IMR-90 (cell line): ENCODE data around the gene RB1. TPM values are rescaled to one million over a fixed set of nuclear protein-coding genes. Genes with fewer than 3 reads are reported as not detected.
A peak's percentile ranks its signal among the peaks of the same experiment; 100 is the strongest.

Experiments
- ATAC-seq: fragments of 200-7000 bp; cut with Tn5 transposase; 2 replicates; pipeline ENCODE4 v1.9.1; 2020; ENCODE audit warnings: low read depth, mild to moderate bottlenecking, moderate library complexity
- BruUV-seq: library from RNA; stranded (reverse); fragments of 400-500 nt; replicated peaks from 2 replicates; lab custom pipeline; 2021; lab: Mats Ljungman, UMichigan
- CTCF ChIA-PET: fragments of 300-600 bp; formaldehyde crosslinking; extraction: SDS; loops from one replicate; lab custom pipeline; 2021; ENCODE audit warnings: antibody characterized with exemption; lab: Yijun Ruan, JAX
- POLR2A ChIA-PET: fragments of 300-600 bp; sonication (Branson Sonifier 250); formaldehyde crosslinking; loops from one replicate; lab custom pipeline; 2022; ENCODE audit warnings: antibody characterized with exemption; ENCODE audit not compliant: unreplicated experiment; lab: Charles Lee
- DNase-seq: peaks from one replicate; pipeline ENCODE4 v3.0.0; 2013
- H2AFZ ChIP-seq: replicated peaks from 2 replicates; pipeline ENCODE3; 2013; ENCODE audit warnings: low read length, mild to moderate bottlenecking; ENCODE audit not compliant: poor library complexity
- H2AK5ac ChIP-seq: 2 replicates; pipeline ENCODE4 v1.6.1; 2013; ENCODE audit warnings: low read depth, low read length, inconsistent platforms
- H2AK9ac ChIP-seq: replicated peaks from 2 replicates; pipeline ENCODE3; 2013; ENCODE audit warnings: mild to moderate bottlenecking, low read depth, low read length, moderate library complexity; ENCODE audit not compliant: poor library complexity
- H2BK120ac ChIP-seq: 2 replicates; pipeline ENCODE4 v1.6.1; 2013; ENCODE audit warnings: low read depth, low read length, inconsistent platforms
- H2BK15ac ChIP-seq: 3 replicates; pipeline ENCODE4 v1.6.1; 2013; ENCODE audit warnings: low read depth, low read length, inconsistent platforms
- H2BK20ac ChIP-seq: 2 replicates; pipeline ENCODE4 v1.6.1; 2013; ENCODE audit warnings: low read depth, mild to moderate bottlenecking, inconsistent platforms, low read length, moderate library complexity
- H2BK5ac ChIP-seq: 2 replicates; pipeline ENCODE4 v1.6.1; 2013; ENCODE audit warnings: mild to moderate bottlenecking, low read depth, low read length, inconsistent platforms; ENCODE audit not compliant: poor library complexity, severe bottlenecking
- H3K14ac ChIP-seq: replicated peaks from 2 replicates; pipeline ENCODE4 v1.6.1; 2013; ENCODE audit warnings: low read depth, low read length, inconsistent platforms
- H3K18ac ChIP-seq: 2 replicates; pipeline ENCODE4 v1.6.1; 2013; ENCODE audit warnings: low read depth, low read length, control low read depth
- H3K23ac ChIP-seq: 2 replicates; pipeline ENCODE4 v1.6.1; 2013; ENCODE audit warnings: low read depth, low read length, inconsistent platforms
- H3K27ac ChIP-seq: 2 replicates; pipeline ENCODE4 v1.5.1; 2013; ENCODE audit warnings: mild to moderate bottlenecking, control low read depth, low read length; ENCODE audit not compliant: insufficient read depth
- H3K27me3 ChIP-seq: 2 replicates; pipeline ENCODE4 v1.6.1; 2013; ENCODE audit warnings: low read length; ENCODE audit not compliant: control insufficient read depth, insufficient read depth
- H3K36me3 ChIP-seq: 2 replicates; pipeline ENCODE4 v1.6.1; 2013; ENCODE audit warnings: low read length, mixed read lengths; ENCODE audit not compliant: control insufficient read depth, insufficient read depth
- H3K4ac ChIP-seq: 2 replicates; pipeline ENCODE4 v1.6.1; 2013; ENCODE audit warnings: low read depth, low read length, inconsistent platforms
- H3K4me1 ChIP-seq: 2 replicates; pipeline ENCODE4 v1.6.1; 2013; ENCODE audit warnings: low read length, mixed read lengths; ENCODE audit not compliant: control insufficient read depth, insufficient read depth
- H3K4me2 ChIP-seq: 2 replicates; pipeline ENCODE4 v1.6.1; 2013; ENCODE audit warnings: low read depth, mild to moderate bottlenecking, control low read depth, low read length, moderate library complexity
- H3K4me3 ChIP-seq: 2 replicates; pipeline ENCODE4 v1.5.1; 2013; ENCODE audit warnings: low read depth, mild to moderate bottlenecking, control low read depth, low read length, moderate library complexity; ENCODE audit not compliant: insufficient read depth
- H3K56ac ChIP-seq: 2 replicates; pipeline ENCODE4 v1.6.1; 2013; ENCODE audit warnings: low read length, inconsistent platforms; ENCODE audit not compliant: insufficient read depth; ENCODE audit errors: extremely low read depth
- H3K79me1 ChIP-seq, 2 experiments: 2 replicates each; pipeline ENCODE4 v1.6.1; 2013; ENCODE audit warnings: low read length in 2 of 2, inconsistent platforms in 1 of 2, low read depth in 1 of 2
- H3K9ac ChIP-seq: 2 replicates; pipeline ENCODE4 v1.6.1; 2013; ENCODE audit warnings: low read depth, low read length, control low read depth
- H3K9me1 ChIP-seq: 2 replicates; pipeline ENCODE4 v1.6.1; 2013; ENCODE audit warnings: low read length, inconsistent platforms; ENCODE audit not compliant: insufficient read depth
- H3K9me3 ChIP-seq: 2 replicates; pipeline ENCODE4 v1.6.1; 2013; ENCODE audit warnings: low read length; ENCODE audit not compliant: control insufficient read depth, insufficient read depth
- H4K20me1 ChIP-seq: 2 replicates; pipeline ENCODE4 v1.6.1; 2013; ENCODE audit warnings: low read length, inconsistent platforms; ENCODE audit not compliant: insufficient read depth
- H4K5ac ChIP-seq: 2 replicates; pipeline ENCODE4 v1.6.1; 2013; ENCODE audit warnings: mild to moderate bottlenecking, low read depth, low read length, control low read depth
- H4K8ac ChIP-seq, 2 experiments: 2 replicates each; pipeline ENCODE4 v1.6.1; 2013; ENCODE audit warnings: low read depth in 2 of 2, low read length in 2 of 2, control low read depth in 1 of 2, inconsistent platforms in 1 of 2
- H4K91ac ChIP-seq: 2 replicates; pipeline ENCODE4 v1.6.1; 2013; ENCODE audit warnings: low read depth, low read length, inconsistent platforms; ENCODE audit not compliant: insufficient read depth
- CEBPB ChIP-seq: IDR thresholded peaks from 2 replicates; pipeline ENCODE4 v1.6.1; 2012; ENCODE audit warnings: low read depth, low read length, improper control_type of control experiment
- CHD1 ChIP-seq: IDR thresholded peaks from 2 replicates; pipeline ENCODE4 v1.6.1; 2012; ENCODE audit warnings: low read depth, low read length, improper control_type of control experiment
- CTCF ChIP-seq: conservative IDR thresholded peaks from 2 replicates; pipeline ENCODE4 v1.5.1; 2012; ENCODE audit warnings: mild to moderate bottlenecking, low read depth, low read length, improper control_type of control experiment
- ELK1 ChIP-seq: fragments of 150-350 bp; IDR thresholded peaks from 2 replicates; pipeline ENCODE4 v1.6.1; 2016; ENCODE audit warnings: low read depth, mild to moderate bottlenecking, low read length, moderate library complexity, borderline replicate concordance
- MXI1 ChIP-seq: IDR thresholded peaks from 2 replicates; pipeline ENCODE4 v1.6.1; 2012; ENCODE audit warnings: low read depth, mild to moderate bottlenecking, low read length, moderate library complexity, borderline replicate concordance
- NFE2L2 ChIP-seq: fragments of 150-350 bp; IDR thresholded peaks from 2 replicates; pipeline ENCODE4 v1.6.1; 2016; ENCODE audit warnings: low read depth, mild to moderate bottlenecking, low read length
- POLR2A ChIP-seq: IDR thresholded peaks from 2 replicates; pipeline ENCODE4 v1.6.1; 2012; ENCODE audit warnings: mild to moderate bottlenecking, low read depth, low read length
- RAD21 ChIP-seq: IDR thresholded peaks from 2 replicates; pipeline ENCODE4 v1.6.1; 2012; ENCODE audit warnings: low read length, improper control_type of control experiment
- RCOR1 ChIP-seq: IDR thresholded peaks from 2 replicates; pipeline ENCODE4 v1.6.1; 2012; ENCODE audit warnings: mild to moderate bottlenecking, low read length, improper control_type of control experiment; ENCODE audit not compliant: insufficient replicate concordance
- USF2 ChIP-seq: fragments of 150-350 bp; IDR thresholded peaks from 2 replicates; pipeline ENCODE4 v1.6.1; 2017; ENCODE audit warnings: mild to moderate bottlenecking, antibody characterized with exemption, low read length, low read depth
- WGBS, 2 experiments: methylation state at CpG; one replicate each; pipeline versions ENCODE4 v1.1.5 to v1.1.7; 2013; ENCODE audit warnings: missing lambda C conversion rate in 2 of 2; ENCODE audit not compliant: insufficient read length in 1 of 2; ENCODE audit errors: extremely low coverage in 2 of 2; 5-methylcytosine and 5-hydroxymethylcytosine counted together
- dilution Hi-C: fragments of 300-500 bp; cut with HindIII; formaldehyde crosslinking; loops from one replicate; pipeline ENCODE4 v1.14.3; 2018; ENCODE audit warnings: low sequenced_read_pairs; ENCODE audit not compliant: unreplicated experiment
- in situ Hi-C: fragments of 300-500 bp; cut with MboI; formaldehyde crosslinking; loops from 3 replicates; pipeline ENCODE4 v1.14.3; 2019; ENCODE audit warnings: low sequenced_read_pairs, inconsistent platforms, mixed read lengths
- intact Hi-C: fragments of 100-400 bp; cut with micrococcal nuclease; formaldehyde crosslinking; loops from 2 replicates; pipeline ENCODE4 v1.10.0; 2022
- polyA plus RNA-seq, 3 experiments: library from polyadenylated mRNA; depleted of rRNA; stranded (reverse); fragments of >200 nt; gene quantifications; 2 replicates each; pipeline ENCODE4 v1.2.3, GENCODE V29; 2012; ENCODE audit warnings: low replicate concordance in 1 of 3
- total RNA-seq: library from RNA; depleted of rRNA; stranded (reverse); fragments of >200 nt; gene quantifications from 2 replicates; pipeline ENCODE4 v1.2.3, GENCODE V29; 2012

RB1 gene
- total and polyA plus RNA-seq, 2 of the 4 experiments (the other 2 are of a cell fraction) = 11.4 to 15.4 TPM

GRCh38 chr13:48504606-48505005 is 201.1 kb downstream of the RB1 start:
- Histone ChIP-seq H3K79me1 (no peaks in the 10 kb centered on the region), H3K9me3 (no peaks in the 10 kb centered on the region), H3K9ac (no peak overlapping the region), H3K4ac (no peak overlapping the region), H3K4me3 (no peak overlapping the region), H2AK9ac (no peak overlapping the region), H3K4me2 (no peak overlapping the region), H4K5ac (no peak overlapping the region), H3K9me1 (peaks cover 4% of the 10 kb centered on the region), H3K14ac (no peak overlapping the region), H3K4me1 (peaks cover 9% of the 10 kb centered on the region), H3K23ac (no peak overlapping the region), H2AK5ac (peak overlapping the region; percentile 19; the same call in 1 of the 2 replicates), H3K27me3 (no peaks in the 10 kb centered on the region), H2AFZ (no peak overlapping the region), H3K27ac (no peak overlapping the region), H4K91ac (no peak overlapping the region), H2BK5ac (no peak overlapping the region), H2BK15ac (no peak overlapping the region), H3K36me3 (no peaks in the 10 kb centered on the region), H2BK120ac (no peak overlapping the region), H2BK20ac (no peak overlapping the region), H4K8ac (no peak overlapping the region), H3K18ac (no peak overlapping the region), H4K20me1 (no peaks in the 10 kb centered on the region; the same call in 1 of the 2 replicates), H3K56ac (no peak overlapping the region)
- dilution Hi-C loops = no loop called here
- intact Hi-C loops = no loop called here
- TF ChIP-seq MXI1 (no peak), RCOR1 (no peak), CEBPB (no peak), CHD1 (no peak), CTCF (no peak), RAD21 (no peak), USF2 (no peak), POLR2A (no peak), NFE2L2 (no peak), ELK1 (no peak)
- ChIA-PET POLR2A (no interaction called here), CTCF (no interaction called here)
- in situ Hi-C loops = no loop called here
- BruUV-seq = no TSS peak
- ATAC-seq (no peak), DNase-seq (no peak)
- WGBS, 2 experiments = no CpG with 5 or more reads among the region's 8 CpGs
